CD4-positive, alpha-beta T cell treated with Interleukin-10 for 1 hour (primary cell): ENCODE measurements around the gene KDF1.
A peak's percentile ranks its signal among the peaks of the same experiment; 100 is the strongest.
"Not testable (repeated sequence)": the region's sequence is repeated elsewhere in the genome, so short reads cannot be mapped to it uniquely, and the experiment has no call there.

Experiments used
- DNase-seq: peaks from one replicate; pipeline ENCODE4 v3.0.0-alpha.2; 2020

Gene KDF1

DNA sequence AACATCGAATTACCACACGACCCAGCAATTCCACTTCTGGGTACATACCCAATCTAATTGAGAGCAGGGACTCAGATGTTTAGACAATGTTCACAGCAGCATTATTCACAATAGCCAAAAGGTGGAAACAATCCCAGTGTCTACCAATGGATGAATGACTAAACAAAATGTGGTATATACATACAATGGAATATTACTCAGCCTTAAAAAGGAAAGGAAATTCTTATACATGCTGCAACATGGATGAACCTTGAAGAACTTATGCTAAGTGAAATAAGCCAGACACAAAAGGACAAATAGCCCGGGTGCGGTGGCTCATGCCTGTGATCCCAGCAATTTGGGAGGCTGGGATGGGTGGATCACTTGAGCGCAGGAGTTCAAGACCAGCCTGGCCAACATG is 6.9 kb downstream of the KDF1 start:
- no peak for DNase-seq

DNA sequence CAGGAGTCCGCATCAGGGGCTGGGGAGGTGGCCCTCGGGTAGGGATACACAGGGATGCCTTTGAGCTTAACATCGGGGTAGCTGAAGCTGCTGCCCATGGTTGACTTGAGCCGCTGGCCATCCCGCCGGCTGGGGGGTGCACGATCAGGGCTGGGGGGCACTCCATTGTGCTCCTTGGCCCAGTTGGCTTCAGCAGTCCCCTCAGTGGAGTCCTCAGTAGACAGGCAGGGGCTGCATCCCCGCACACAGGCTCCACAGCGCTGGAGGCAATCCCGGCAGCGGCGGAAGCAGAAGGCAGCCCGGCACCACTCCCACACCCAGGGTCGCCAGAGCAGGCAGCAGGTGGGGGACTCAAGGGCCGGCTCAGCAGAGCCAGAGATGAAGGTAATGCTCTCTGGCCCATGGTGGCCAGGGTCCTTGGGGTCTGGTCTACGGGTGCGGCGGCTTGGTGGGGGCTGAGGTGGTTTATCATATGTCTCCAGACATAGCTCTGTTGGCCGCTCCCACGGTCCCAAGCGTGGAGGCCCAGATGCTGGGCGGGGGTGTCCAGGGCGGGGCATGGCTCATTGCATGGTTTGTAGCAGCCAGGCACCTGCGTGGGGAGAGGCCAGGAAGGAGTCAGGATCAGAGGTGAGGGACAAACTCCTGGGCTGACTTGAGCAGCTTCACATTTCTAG is 8.3 kb downstream of the KDF1 start:
- DNase-seq, result no peak

DNA sequence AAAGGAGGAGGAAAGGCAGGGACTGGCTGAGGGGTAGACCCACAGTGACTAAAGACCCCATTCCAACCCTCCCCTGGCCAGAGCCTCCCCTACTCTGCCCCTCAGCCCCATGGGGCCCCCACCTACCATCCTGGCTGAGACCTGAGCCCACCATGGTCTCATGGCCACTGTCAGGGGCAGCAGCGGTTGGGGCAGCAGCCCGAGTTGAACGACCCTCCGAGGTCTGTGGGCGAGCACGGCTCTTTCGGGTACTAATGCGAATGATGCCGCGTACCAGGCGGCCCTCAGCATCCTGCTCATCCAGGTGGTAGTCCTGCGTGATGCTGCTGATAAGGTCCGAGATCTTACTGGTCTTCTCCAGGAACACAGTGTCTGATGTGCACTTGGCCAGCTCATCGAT is 9.1 kb downstream of the KDF1 start:
- no peak for DNase-seq

DNA sequence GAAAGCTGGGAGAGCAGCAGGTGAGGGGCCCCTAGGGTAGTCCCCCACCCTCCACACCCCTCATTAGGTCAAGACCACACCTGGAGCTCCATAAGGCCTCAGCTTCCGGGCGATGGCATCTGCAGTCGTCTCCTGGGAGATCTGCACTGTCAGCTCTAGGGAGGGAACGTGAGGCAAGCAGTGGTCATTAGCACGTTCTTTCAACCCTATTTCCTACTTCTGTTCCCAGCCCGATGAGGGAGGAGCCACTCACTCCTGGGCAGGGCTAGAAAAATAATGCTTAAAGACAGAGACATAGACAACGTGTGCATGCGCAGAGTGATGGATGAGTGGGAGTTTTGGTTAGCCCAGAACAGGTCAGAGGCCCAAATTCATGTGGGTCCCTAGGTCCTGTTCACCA is 9.7 kb downstream of the KDF1 start:
- DNase-seq, result no peak

DNA sequence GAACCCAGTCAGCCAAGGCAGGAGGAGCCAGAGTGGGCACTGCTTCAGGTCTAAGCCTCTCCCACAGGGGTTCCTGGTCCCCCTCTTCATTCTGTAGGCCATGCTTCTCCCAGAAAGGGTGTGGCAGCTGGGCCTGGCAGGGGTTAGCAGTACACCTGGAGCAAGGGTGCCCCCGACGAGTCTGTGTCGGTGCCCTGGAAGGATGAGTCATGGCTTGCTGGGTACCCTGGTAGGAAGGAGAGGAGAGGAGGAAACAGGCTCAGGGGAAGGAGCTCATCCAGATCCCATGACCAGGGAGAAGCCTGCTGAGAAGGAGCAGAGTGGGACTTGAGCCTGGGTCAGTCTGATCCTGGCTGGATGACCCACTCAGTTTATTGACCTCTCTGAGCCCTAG is 10.3 kb downstream of the KDF1 start:
- DNase-seq, result no peak

DNA sequence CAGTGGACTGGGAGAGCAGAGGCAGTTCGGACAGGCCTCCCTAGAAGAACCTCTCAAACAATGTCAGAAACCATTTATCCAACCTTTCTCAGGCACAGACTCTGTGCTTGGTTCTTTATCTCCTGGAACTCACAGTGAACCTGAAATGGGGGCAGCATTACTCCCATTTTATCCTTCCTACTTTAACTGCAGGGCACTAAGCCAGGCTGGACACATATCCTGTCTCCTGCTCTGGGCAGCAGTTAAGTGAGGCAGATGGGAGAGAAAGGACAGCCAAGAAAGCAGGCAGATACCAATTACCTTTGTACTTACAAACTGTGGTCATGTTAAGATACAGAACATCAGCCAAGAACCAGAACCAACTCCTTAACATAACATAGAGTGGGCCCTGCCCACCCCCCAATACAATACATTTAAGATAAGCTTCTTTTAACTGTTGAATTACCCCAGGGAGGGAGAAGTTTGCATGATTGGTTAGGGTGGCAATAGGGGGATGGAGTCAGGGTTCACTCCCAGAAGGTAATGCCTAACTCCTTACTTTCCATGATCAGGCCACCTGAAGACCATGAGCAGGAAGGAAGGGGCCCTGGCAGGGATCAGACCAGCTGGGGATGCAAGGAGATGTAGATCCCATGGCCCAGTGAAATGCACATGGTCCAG is 10.9 kb downstream of the KDF1 start:
- no peak for DNase-seq

DNA sequence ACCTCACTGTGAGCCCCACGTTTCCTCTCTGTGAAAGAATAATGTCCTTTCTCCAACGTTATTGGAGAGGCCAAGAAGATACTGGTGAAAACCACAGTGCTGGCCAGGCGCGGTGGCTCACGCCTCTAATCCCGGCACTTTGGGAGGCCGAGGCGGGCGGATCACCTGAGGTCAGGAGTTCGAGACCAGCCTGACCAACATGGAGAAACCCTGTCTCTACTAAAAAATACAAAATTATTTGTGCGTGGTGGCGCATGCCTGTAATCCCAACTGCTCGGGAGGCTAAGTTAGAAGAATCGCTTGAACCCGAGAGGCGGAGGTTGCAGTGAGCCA is 11.6 kb downstream of the KDF1 start:
- DNase-seq, result not testable (repeated sequence)

DNA sequence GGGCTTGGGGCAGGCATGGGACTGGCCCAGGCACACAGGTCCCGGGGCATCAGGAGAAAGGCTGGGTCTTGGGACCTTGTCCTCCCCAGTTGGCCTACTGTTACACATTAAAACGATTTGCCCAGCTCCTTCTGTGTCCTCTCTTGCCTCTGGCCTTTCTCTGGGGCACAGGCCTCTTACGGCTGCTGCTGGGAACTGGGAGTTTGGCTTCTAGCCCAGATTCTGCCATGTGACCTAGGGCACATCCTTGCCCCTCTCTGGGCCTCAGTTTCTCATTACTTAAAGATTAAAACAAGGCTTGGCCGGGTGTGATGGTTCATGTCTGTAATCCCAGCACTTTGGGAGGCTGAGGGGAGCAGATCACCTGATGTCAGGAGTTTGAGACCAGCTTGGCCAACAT is 14.0 kb downstream of the KDF1 start:
- no peak for DNase-seq

DNA sequence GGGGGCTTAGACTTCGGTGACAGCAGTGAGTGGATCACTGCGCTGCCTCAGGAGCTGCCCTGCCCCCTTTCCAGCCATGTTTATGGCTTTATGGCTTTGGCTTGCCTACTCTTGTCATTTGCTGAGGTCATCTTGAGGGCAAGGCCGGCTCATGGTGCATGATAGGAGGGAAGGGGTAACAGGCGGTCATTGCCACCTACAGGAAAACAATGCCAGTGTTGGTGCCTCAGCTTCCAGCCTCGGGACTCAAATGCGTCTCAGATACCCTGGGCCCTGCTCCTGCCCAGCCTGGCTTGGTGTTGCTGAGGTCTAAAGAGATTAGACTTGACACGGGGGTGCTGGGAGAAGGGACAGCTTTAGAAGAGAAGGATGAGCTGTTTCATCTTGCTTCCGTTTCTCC is 14.5 kb downstream of the KDF1 start:
- no peak for DNase-seq

DNA sequence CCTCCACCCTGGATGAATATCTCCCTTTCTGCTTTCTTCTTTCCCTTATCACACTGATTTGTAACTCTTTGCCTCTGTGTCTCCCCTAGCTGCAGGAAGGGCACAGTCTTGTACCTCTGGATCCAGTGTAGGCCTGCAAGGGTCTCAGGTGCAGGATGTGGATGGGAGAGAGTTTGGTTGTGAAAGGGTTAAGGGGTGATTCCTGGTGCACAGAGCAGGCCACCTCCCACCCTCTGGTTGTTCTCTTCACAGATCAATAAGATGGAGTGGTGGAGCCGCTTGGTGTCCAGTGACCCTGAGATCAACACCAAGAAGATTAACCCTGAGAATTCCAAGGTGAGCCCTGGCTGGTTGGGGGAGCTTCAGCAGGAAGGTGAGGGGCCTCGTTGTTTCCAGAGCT is 15.1 kb downstream of the KDF1 start:
- DNase-seq, result no peak

DNA sequence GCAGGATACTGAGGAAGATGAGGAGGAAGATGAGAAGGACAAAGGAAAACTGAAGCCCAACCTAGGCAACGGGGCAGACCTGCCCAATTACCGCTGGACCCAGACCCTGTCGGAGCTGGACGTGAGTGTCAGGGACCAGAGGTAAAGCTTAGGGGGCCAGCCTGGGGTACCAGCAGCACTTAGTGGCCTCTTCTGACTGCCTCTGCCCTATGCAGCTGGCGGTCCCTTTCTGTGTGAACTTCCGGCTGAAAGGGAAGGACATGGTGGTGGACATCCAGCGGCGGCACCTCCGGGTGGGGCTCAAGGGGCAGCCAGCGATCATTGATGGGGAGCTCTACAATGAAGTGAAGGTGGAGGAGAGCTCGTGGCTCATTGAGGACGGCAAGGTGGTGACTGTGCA is 17.6 kb downstream of the KDF1 start:
- DNase-seq, result no peak

DNA sequence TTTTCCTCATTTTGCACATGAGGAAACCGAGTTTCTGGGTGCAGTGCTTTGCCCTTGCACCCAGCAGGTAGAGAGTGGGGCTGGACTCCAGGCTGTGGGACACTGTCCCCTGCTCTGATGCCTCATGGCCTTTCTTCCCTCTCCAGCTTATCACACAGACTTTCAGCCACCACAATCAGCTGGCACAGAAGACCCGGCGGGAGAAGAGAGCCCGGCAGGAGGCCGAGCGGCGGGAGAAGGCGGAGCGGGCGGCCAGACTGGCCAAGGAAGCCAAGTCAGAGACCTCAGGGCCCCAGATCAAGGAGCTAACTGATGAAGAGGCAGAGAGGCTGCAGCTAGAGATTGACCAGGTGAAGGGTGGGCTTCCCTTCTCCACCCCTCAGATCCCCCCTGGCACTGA is 19.0 kb downstream of the KDF1 start:
- DNase-seq, result no peak

DNA sequence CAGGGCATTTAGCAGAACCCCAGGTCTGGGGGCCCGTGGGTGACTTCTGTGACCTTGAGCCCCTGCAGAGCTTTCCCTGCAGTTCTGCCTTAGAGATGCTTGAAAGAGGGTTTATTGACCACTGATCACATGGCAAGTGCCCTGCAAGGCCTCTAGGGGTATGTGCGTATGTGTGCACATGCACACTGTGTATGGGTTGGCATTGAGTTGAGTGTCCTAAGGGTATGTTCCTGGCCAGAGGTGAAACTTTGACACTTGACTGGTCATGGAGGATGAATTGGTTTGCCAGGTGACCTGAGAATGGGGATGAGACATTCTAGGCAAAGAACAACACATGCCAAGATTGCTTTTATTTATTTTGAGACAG is 21.6 kb downstream of the KDF1 start:
- DNase-seq, result no peak

DNA sequence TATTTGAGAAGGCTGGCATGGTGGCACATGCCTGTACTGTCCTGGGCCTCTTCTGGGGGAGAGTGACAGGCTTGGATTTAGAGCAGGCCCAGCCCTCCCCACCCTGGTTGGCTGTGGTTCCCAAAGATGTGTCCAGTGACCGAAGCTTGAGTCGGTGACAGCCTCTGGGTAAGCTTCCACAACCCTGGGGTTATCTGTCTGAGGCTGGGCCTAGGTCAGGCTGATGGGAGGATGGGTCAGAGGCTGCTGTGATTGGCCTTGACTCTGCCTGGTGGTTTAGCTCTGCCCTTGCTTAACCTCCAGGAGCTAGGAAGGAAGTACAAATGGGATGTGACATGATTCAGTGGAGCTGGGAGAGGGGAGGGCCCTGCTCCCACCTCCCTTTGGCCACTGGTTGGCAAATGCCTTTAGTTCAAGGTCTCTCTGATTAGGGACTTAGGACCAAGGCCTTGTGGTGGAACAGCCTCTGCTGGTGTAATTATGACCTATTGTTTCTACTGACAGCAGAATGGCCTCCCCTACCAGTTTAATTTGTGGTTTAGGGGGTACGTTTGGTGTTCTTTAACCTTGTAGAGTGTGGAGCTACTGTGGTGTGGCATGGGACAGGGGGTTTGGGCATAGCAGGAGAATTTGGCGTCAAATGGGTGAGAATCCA is 22.1 kb downstream of the KDF1 start:
- DNase-seq, result no peak

DNA sequence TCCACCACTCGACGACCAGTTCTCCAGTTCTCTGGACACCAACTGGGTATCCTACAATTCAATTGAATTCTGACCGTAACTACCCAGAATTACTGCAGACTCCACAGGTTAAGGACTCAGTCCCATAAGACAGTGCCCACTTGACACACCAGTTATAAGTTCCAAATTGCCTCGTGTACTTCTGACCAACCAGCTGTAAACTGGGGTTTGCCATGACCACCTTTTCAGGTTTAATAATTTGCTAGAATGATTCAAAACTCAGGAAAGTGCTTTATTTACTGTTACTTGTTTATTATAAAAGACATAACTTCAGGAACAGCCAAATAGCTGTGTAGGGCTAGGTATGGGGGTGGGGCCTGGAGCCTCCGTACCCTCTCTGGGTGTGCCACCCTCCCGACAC is 23.4 kb downstream of the KDF1 start:
- DNase-seq, result no peak

DNA sequence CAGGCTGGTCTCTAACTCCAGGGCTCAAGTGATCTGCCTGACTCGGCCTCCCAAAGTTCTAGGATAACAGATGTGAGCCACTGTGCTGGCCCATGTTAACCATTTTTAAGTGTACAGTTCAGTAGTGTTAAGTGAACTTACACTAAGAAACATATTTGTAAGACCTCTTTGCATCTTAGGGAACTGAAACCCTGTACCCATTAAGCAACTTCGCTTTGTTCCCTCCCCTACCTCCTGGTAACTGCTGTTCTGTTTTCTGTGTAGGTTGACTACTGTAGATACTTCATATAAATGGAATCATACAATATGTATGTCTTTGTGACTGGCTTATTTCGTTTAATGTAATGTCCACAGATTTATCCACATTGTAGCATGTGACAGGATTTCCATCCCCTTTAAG is 27.7 kb downstream of the KDF1 start:
- DNase-seq, result no peak

DNA sequence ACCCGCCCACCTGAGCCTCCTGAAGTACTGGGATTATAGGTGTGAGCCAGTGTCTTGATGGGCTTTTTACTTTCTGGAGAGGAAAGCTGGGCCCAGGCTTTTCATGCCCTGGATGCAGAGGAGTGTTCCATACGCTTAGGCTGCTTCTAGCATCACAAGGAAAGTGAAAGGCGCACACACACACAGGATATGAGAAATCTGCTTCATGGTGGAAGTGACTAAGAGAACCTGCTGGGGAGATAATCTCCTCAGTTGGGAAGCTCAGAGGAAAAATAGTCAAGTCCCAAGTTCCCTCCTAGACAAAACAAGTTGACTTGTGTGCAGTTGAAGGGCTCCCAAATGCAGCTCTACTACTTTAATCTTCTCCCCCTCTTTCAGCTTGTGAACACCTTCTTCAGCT is 36.6 kb downstream of the KDF1 start:
- no peak for DNase-seq

DNA sequence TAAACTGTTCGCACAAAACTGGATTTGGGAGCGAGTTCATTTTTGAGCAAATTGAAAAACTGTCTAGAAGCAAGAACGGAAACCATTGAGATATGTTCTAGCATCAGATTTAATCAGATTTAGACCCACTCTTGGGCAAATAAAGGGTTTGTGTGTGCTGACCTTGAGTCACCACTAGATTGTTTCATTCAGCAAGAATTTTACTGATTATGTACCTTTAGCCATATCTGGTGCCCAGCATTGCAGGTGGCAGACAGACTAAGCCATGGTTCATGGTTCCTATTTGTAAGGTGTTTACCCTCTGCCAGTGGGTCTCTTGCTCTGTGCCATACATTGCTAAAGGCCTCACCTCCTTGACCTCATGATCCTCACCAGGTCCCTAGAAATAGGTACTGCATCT is 37.4 kb downstream of the KDF1 start:
- no peak for DNase-seq

DNA sequence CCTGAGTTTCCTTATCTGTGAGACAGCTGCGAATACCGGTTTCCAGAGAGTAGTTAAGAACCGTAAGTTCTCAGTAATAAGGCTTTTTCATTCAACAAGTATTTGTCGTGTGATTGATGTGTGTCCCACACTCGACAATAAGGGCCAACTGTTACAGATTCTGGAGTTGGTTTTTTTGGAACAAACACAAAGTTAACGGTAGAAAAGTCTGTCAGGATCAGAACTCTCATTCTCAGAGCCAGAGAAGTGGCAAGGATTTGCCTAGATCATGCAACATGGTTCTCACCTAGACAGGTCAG is 37.9 kb downstream of the KDF1 start:
- DNase-seq, result no peak

DNA sequence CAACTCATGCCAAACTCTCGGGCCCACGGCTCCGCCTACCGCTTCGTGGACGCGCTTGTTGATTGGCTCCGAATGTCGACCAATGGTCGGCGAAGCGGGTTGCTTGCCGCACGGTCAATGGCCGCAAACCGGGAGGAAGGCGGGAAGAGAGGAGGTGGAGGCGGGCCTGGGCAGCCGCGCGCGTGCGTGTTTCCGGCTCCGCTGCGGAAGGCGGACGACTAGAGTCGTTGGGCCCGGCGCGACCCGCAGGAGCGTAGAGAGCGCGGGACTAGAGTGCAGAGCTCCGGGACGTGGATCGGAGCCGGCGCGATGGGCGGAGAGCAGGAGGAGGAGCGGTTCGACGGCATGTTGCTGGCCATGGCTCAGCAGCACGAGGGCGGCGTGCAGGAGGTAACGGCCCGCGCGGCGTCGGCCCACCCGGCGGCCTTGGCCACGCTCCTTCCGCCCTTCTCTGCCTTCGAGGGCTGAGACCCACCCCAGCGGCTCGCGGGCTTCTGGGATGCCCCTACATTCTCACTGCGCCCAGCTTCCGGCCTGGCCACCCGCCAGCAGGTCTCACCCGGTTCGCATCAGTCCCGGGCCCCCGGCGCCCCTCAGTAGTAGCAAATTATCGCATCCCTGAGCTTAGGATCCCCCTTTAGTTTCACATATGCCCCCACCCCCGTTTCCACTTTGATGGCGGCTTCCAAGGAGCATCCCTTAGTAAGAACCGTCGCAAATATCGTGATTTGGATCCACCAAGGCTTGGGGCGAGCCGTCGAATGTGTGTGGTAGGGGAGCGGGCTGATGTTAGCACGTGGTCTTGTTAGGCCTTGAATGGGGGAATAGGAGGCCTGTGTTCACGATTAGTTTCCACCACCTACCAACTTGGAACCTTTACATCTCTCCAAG is 38.5 kb downstream of the KDF1 start, which contains the start of gene NUDC:
Gene NUDC (plus strand): TSS at position 204 of the 891 bp plus-strand sequence. CDS start 106 bp downstream, at position 310.
- peak; percentile 97 for DNase-seq

DNA sequence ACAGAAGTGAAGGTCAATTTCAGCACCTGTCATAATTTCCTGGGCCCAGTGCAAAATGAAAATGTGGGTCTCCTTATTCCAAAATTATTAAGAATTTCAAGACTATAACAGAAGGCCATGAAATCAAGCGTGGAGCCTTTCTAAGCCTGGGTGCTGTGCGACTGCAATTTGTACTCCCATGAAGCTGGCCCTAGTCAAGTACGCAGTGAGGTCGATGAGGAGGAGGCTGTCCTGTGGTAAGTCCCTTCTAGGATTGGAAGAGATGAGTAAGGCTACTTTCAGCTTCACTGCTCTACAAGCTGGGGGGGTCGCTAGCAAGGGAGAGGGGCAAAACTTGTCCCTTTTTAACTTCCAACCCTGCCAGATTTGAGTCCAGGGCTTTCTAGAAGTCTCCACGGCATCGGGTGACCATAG is 39.1 kb downstream of the KDF1 start:
- no peak for DNase-seq

DNA sequence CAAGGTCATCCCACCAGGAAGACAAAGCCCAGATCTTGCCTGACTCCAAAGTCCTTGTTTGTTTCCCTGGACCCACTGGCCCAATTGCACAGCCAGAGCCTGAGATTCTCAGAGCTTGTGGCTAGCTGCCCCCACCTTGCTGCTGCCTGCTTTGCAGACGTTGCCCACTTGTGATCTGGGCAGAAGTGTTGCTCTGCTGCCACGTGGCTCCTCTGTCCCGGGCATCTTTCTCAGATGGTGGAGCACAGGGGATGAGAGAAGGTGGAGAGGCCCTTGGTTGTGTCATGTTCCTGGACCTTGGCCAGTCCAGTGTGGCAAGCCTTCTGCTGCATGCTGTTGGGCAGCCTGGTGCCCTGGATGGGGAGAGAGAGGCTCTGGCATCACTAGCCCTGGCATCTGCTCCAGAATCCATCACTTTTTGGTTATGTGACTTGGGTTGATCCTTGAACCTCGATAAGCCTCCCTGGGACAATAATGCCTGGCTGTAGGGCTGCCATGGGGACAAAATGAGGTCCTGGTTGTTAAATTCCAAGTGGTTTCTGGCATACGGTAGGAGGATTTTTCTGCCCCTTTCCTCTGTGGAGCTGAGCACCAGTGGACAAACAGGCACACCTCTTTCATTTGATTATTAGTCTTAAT is 44.9 kb downstream of the KDF1 start:
- no peak for DNase-seq
